Activated T-cell treated with anti-CD3 and anti-CD28 coated beads, Interleukin-2, amount 50 U/mL, for 72 hours (primary cell): ENCODE data around the gene ANKUB1. TPM values are rescaled to one million over a fixed set of nuclear protein-coding genes. Genes with fewer than 3 reads are reported as not detected.
"Not testable (repeated sequence)": the region's sequence is repeated elsewhere in the genome, so short reads cannot be mapped to it uniquely, and the experiment has no call there.

Experiments used
- ATAC-seq, 2 donors: fragments of 150-1000 bp; cut with Tn5 transposase; replicated peaks in 1 of 2; 2 replicates each; pipeline ENCODE4 v1.10.0; 2021; ENCODE audit warnings: moderate library complexity in 2 of 2, mild to moderate bottlenecking in 1 of 2
- DNase-seq, 2 donors: peaks; one replicate each; pipeline ENCODE4 v3.0.0; 2021 to 2022; ENCODE audit warnings: mixed read lengths in 1 of 2
- H3K27ac Mint-ChIP-seq: one replicate; pipeline ENCODE4 v1.8.0; 2022; ENCODE audit warnings: mild to moderate bottlenecking, moderate library complexity, mixed read lengths
- H3K27me3 Mint-ChIP-seq: one replicate; pipeline ENCODE4 v1.8.0; 2022; ENCODE audit warnings: low read depth, mixed read lengths
- H3K36me3 Mint-ChIP-seq, 2 donors: one replicate each; pipeline ENCODE4 v1.8.0; 2022; ENCODE audit warnings: mixed read lengths in 2 of 2, mild to moderate bottlenecking in 1 of 2; ENCODE audit not compliant: insufficient read depth in 2 of 2
- H3K4me1 Mint-ChIP-seq: one replicate; pipeline ENCODE4 v1.8.0; 2022; ENCODE audit warnings: low read depth, mixed read lengths
- H3K4me3 Mint-ChIP-seq, 2 donors: one replicate each; pipeline ENCODE4 v1.8.0; 2022; ENCODE audit warnings: mild to moderate bottlenecking in 2 of 2, mixed read lengths in 2 of 2, moderate library complexity in 2 of 2
- H3K9me3 Mint-ChIP-seq, 2 donors: one replicate each; pipeline ENCODE4 v1.8.0; 2022; ENCODE audit warnings: mixed read lengths in 2 of 2
- total RNA-seq, 2 donors: library from RNA; stranded (reverse); gene quantifications; one replicate each; pipeline ENCODE4 v1.2.3, GENCODE V29; 2022

The ANKUB1 gene, protein sequence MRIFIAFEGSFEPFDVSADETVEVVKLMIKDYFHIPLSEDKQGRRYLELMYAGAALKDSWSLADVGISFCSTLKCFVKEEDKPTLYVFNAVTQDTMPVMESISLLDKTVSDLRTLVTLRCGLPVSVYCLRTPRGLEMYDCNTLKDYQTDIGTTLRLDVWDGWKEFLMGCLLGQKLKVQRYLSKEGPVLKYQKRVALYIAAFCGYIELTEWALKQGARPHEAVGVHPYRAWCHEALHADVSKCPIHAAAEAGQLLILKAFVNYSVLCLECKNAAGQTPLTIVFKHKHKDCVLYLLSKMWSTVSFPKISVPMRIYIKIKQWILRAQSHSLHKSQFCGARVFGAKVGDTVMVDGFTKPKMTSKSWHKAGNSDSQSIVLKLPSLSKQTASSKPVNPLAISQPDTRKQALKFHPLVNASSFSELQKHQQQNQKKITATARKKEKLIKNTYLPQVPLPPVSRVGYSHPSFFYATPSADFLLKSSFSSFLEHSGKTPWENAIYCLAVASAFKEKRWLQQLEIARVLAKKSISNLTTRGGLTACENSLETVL
- total RNA-seq = not detected

DNA sequence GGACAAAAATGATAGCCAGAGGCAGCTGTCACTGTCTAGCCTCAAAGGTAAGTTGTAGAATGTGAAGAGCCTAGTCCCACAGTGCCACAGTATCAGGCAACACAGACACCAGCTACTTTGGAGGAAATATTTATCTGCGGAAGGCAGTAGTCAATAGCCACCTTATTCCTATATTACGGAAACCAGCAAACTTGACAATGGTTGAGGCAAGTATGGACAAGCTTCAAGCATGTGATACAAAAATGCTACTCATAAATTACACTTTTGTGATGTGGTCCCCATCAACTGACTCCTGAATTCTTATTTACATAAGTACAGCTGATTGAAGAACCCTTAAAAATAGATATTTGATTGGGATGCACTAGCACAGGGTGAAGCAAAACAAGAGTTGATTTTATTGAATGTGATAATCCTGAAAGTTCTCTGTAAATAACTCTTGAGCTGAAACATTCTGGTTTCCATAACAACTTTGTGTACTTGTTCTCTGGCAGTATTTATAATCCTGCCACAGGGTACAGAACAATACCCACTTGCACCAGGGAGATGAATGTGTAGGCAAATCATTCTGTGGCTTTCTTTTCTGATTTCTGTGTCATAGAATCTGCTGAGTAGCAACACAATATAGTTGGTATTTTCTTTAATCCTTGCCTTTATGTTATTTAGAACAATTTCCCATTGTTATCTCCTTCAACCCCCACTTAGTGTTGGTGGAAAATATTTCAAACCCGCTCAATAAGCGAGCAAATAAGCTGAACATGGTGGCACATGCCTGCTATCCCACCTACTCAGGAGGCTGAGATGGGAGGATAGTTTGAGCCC, at the start of gene ANKUB1:
ANKUB1 (minus strand) TSS at position 103 of the 819 bp plus-strand sequence. CDS start 188 bp downstream, outside the sequence.
- ATAC-seq (no peak), DNase-seq (no peak)
- H3K9me3 Mint-ChIP-seq = no peaks in the 10 kb centered on the region
- H3K4me3 Mint-ChIP-seq = no peak within 1 kb of the TSS
- no peaks in the 10 kb centered on the region for H3K36me3 Mint-ChIP-seq
- H3K4me1 Mint-ChIP-seq = no peaks in the 10 kb centered on the region
- H3K27ac Mint-ChIP-seq = no peak within 1 kb of the TSS
- peaks cover 9% of the 10 kb centered on the region for H3K27me3 Mint-ChIP-seq

DNA sequence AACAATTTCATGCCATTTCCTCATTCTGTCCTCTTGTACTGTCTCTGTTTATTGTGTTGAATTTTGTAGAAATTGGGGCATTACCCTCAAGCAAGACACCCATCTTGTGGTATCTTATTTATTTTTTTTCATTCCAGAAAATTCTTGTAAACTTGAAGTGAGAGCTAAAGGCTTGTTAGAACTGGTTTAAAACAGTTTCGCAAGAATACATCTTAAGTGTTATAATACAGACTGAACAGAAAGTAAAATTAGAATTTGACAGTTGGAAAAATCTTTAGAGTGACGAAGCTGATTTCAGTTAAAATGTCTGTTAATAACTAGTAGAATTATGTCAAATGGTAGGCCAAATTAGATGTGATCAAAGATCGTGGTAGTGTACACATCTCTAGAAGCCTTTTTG, 47.5 kb upstream of the ANKUB1 start:
- no peak for ATAC-seq
- H3K4me3 Mint-ChIP-seq = no peak overlapping the region
- DNase-seq = no peak
- no peaks in the 10 kb centered on the region for H3K27me3 Mint-ChIP-seq
- peaks cover 15% of the 10 kb centered on the region for H3K4me1 Mint-ChIP-seq
- peak overlapping the region; percentile 76 for H3K27ac Mint-ChIP-seq
- H3K36me3 Mint-ChIP-seq = peaks cover 18 to 23% of the 10 kb centered on the region in 2 donors
- peaks cover 5 to 9% of the 10 kb centered on the region in 2 donors for H3K9me3 Mint-ChIP-seq

DNA sequence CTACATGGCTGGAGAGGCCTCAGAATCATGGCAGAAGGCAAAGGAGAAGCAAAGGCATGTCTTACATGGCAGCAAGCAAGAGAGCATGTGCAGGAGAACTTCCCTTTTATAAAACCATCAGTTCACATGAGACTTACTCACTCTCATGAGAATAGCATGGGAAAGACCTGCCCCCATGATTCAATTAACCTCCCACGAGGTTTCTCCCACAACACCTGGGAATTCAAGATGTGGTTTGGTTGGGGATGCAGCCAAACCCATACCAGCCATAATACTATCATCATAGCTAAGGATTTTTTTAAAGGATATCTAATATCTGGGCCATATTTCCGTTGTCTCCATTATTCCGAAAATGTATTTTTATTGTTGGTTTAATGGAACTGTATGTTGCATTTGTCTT, 47.1 kb upstream of the ANKUB1 start:
- H3K4me1 Mint-ChIP-seq = peaks cover 15% of the 10 kb centered on the region
- peaks cover 22 to 28% of the 10 kb centered on the region in 2 donors for H3K36me3 Mint-ChIP-seq
- not testable (repeated sequence) for H3K27ac Mint-ChIP-seq, DNase-seq, H3K27me3 Mint-ChIP-seq, ATAC-seq, H3K4me3 Mint-ChIP-seq
- H3K9me3 Mint-ChIP-seq = peaks cover 9 to 13% of the 10 kb centered on the region in 2 donors

DNA sequence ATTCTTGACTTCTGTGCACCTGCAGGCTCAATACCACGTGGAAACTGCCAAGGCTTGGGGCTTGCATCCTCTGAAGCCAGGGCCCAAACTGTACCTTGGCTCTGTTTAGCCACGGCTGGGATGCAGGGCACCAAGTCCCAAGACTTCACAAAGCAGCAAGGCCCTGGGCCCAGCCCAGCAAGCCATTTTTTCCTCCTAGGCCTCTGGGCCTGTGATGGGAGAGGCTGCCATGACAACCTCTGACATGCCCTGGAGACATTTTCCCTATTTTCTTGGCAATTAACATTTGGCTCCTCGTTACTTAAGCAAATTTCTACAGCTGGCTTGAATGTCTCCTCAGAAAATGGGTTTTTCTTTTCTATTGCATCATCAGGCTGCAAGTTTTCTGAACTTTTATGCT, 46.1 kb upstream of the ANKUB1 start:
- Mint-ChIP-seq H3K4me1 (peaks cover 15% of the 10 kb centered on the region), H3K9me3 (peaks cover 13 to 14% of the 10 kb centered on the region in 2 donors), H3K36me3 (peaks cover 26 to 30% of the 10 kb centered on the region in 2 donors)
- H3K27me3 Mint-ChIP-seq, DNase-seq, H3K4me3 Mint-ChIP-seq, H3K27ac Mint-ChIP-seq, ATAC-seq: not testable (repeated sequence)

DNA sequence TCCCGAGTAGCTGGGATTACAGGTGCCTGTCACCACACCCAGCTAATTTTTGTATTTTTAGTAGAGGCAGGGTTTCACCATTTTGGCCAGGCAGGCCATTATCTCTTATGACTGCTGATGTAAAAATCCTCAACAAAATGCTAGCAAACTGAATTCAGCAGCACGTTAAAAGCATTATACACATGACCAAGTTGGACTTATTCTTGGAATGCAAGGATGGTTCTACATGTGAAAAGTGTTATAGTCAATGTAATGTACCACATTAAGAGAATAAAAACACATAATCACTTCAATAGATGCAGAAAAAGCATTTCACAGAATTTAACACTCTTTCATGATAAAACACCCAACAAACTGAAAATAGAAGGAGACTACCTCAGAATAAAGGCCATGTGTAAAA, 40.9 kb upstream of the ANKUB1 start:
- peaks cover 41 to 56% of the 10 kb centered on the region in 2 donors for H3K36me3 Mint-ChIP-seq
- no peak overlapping the region for H3K4me3 Mint-ChIP-seq
- DNase-seq (no peak), ATAC-seq (no peak)
- no peaks in the 10 kb centered on the region for H3K27me3 Mint-ChIP-seq
- H3K9me3 Mint-ChIP-seq = peaks cover 18 to 20% of the 10 kb centered on the region in 2 donors
- H3K4me1 Mint-ChIP-seq = no peaks in the 10 kb centered on the region
- no peak overlapping the region for H3K27ac Mint-ChIP-seq

DNA sequence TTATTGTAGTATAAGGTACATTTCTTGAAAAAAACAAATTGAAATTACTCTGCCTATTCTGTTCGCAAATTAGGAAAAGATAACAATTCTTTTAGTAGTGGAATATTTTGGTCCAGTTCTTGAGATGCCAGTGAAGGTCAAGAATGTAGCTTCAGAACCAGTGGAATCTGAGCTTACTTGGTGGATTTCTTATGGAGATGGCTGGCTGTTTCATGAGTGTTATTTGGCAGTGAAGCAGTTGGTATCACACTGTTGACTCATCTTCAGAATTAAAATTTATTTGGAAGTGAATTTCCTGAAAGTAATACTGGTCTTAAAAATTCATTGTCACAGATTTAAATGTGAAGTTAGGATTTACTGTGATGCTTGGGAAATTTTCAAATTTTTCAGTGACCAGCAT, 39.7 kb upstream of the ANKUB1 start:
- DNase-seq = no peak

DNA sequence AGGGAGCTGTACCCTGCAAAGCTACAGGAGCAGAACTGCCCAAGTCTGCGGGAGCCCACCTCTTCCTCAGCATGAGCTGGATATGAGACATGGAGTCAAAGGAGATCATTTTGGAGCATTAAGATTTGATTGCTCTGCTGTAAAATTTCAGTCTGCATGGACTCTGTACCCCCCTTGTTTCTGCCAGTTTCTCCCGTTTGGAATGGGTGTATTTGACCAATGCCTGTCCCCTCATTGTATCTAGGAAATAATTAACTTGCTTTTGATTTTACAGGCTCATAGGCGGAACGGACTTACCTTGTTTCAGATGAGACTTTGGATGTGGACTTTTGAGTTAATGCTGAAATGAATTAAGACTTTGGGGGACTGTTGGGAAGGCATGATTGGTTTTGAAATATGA, 39.0 kb upstream of the ANKUB1 start:
- no peak overlapping the region for H3K27ac Mint-ChIP-seq
- H3K9me3 Mint-ChIP-seq = peaks cover 14 to 15% of the 10 kb centered on the region in 2 donors
- no peaks in the 10 kb centered on the region for H3K27me3 Mint-ChIP-seq
- DNase-seq (no peak), ATAC-seq (no peak)
- no peak overlapping the region for H3K4me3 Mint-ChIP-seq
- H3K36me3 Mint-ChIP-seq = peaks cover 28 to 40% of the 10 kb centered on the region in 2 donors
- H3K4me1 Mint-ChIP-seq = no peaks in the 10 kb centered on the region

More for the DNA sequence above, 39.7 kb upstream of the ANKUB1 start:
- ATAC-seq = no peak
- no peak overlapping the region for H3K4me3 Mint-ChIP-seq
- H3K27ac Mint-ChIP-seq = no peak overlapping the region
- H3K27me3 Mint-ChIP-seq = no peaks in the 10 kb centered on the region
- H3K36me3 Mint-ChIP-seq = peaks cover 31 to 45% of the 10 kb centered on the region in 2 donors
- no peaks in the 10 kb centered on the region for H3K4me1 Mint-ChIP-seq
- peaks cover 14 to 15% of the 10 kb centered on the region in 2 donors for H3K9me3 Mint-ChIP-seq

DNA sequence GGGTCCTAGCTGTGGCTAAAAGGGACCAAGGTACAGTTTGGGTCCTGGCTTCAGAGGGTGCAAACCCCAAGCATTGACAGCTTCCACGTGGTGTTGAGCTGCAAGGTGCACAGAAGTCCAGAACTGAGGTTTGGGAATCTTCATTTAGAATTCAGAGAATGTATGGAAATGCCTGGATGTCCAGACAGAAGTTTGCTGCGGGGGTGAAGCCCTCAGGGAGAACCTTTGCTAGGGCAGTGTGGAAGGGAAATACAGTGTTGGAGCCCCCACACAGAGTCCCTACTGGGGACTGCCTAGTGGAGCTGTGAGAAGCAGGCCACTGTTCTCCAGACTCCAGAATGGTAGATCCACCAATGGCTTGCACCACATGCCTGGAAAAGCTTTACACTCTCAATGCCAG, 38.5 kb upstream of the ANKUB1 start:
- Mint-ChIP-seq H3K27me3 (no peaks in the 10 kb centered on the region), H3K4me1 (no peaks in the 10 kb centered on the region), H3K9me3 (peaks cover 13 to 14% of the 10 kb centered on the region in 2 donors), H3K4me3 (no peak overlapping the region), H3K27ac (no peak overlapping the region), H3K36me3 (peaks cover 28 to 40% of the 10 kb centered on the region in 2 donors)
- DNase-seq (no peak), ATAC-seq (no peak)

DNA sequence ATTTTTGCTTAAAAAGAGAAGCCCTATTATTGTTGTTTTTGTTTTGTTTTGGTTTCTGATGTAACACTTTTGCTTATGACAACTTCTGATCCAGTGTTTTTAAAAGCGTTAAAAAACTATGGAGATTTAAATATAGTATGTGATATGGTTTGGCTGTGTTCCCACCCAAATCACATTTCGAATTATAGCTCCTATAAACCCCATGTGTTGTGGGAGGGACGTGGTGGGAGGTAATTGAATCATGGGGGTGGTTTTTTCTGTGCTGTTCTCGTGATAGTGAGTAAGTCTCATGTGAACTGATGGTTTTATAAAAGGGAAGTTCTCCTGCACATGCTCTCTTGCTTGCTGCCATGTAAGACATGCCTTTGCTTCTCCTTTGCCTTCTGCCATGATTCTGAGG, 37.3 kb upstream of the ANKUB1 start:
- H3K36me3 Mint-ChIP-seq = peaks cover 21 to 35% of the 10 kb centered on the region in 2 donors

DNA sequence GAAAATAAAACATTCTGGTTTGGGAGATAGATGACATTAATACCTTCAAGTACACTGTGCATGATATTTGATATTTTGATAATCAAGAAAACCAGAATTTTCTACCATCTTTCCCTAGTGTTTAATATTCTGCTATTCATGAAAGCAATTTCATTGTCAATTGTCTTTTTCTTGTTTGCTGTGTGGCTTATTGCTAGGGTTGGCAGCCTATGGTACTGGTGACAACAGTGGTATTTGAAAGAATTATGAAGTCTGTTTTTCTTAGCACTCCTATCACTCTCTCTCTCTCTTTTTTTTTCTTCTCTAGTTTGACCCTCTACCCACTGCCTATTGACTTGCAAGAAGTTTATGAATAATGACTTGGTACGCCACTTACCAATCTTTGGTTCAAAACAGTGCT, 36.0 kb upstream of the ANKUB1 start:
- Mint-ChIP-seq H3K4me1 (peaks cover 7% of the 10 kb centered on the region), H3K9me3 (peaks cover 4 to 5% of the 10 kb centered on the region in 2 donors), H3K36me3 (peaks cover 14 to 29% of the 10 kb centered on the region in 2 donors), H3K4me3 (no peak overlapping the region), H3K27ac (no peak overlapping the region), H3K27me3 (no peaks in the 10 kb centered on the region)
- ATAC-seq (no peak), DNase-seq (no peak)

More for the DNA sequence above, 37.3 kb upstream of the ANKUB1 start:
- H3K4me1 Mint-ChIP-seq, H3K4me3 Mint-ChIP-seq, H3K27me3 Mint-ChIP-seq, ATAC-seq, DNase-seq, H3K27ac Mint-ChIP-seq, H3K9me3 Mint-ChIP-seq: not testable (repeated sequence)

DNA sequence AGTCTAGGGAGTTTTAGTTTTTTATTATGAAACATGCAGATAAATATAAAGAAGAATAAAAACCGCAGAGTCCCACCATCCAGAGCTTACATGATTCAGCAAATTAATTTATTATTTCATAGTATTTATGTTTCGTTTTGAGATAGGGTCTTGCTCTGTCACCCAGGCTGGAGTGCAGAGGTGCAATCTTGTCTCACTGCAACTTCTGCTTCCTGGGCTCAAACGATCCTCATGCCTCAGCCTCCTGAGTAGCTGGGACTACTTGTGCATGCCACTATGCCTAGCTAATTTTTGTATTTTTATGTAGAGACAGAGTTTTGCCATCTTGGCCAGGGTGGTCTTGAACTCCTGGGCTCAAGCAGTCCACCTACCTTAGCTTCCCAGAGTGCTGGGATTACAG, 34.3 kb upstream of the ANKUB1 start:
- Mint-ChIP-seq H3K4me1 (peaks cover 13% of the 10 kb centered on the region), H3K9me3 (peaks cover 3% of the 10 kb centered on the region in 2 donors), H3K27me3 (no peaks in the 10 kb centered on the region), H3K36me3 (peaks cover 9 to 14% of the 10 kb centered on the region in 2 donors), H3K4me3 (no peak overlapping the region), H3K27ac (no peak overlapping the region)
- DNase-seq (no peak), ATAC-seq (no peak)

DNA sequence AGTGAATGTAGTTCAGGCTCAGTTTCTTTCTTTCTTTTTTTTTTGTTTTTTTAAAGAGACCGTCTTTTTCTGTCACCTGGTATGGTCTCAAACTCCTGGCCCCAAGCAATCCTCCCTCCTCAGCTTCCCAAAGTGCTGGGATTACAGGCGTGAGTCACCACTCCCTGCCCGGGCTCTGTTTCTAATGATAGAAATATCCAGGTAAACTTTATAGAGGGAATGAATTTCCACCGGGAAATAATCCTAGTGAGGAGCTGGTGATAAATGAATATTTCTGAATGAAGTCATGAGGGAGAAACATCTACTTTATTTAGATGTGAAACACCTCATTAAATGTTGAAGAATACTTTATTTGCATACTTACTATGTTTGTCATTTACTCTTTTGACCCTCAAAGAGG, 27.8 kb upstream of the ANKUB1 start:
- no peaks in the 10 kb centered on the region for H3K9me3 Mint-ChIP-seq
- H3K4me3 Mint-ChIP-seq = no peak overlapping the region
- H3K4me1 Mint-ChIP-seq = peaks cover 54% of the 10 kb centered on the region
- H3K27me3 Mint-ChIP-seq = no peaks in the 10 kb centered on the region
- peaks cover 0 to 2% of the 10 kb centered on the region in 2 donors for H3K36me3 Mint-ChIP-seq
- ATAC-seq (no peak), DNase-seq (no peak)
- no peak overlapping the region for H3K27ac Mint-ChIP-seq

DNA sequence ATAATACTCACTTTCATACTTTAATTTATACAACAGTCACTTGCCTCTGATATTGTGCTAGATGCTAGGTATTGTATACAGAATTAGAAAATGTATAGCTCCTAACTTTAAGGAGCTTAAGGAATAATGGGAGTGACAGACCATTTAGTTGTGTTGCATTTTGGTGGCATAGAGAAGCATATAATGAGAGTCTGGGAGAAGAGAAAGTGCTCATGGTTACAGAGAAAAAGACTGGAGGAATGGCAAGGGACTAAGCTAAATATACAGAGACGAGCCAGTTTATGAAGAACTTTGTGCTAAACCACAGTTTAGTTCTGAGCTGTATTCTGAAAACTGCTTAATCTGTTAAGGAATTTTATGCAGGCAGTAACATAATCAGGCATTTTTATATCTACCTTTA, 27.1 kb upstream of the ANKUB1 start:
- Mint-ChIP-seq H3K27ac (no peak overlapping the region), H3K9me3 (no peaks in the 10 kb centered on the region), H3K4me3 (no peak overlapping the region), H3K36me3 (peaks cover 0 to 2% of the 10 kb centered on the region in 2 donors), H3K27me3 (no peaks in the 10 kb centered on the region), H3K4me1 (peaks cover 61% of the 10 kb centered on the region)
- ATAC-seq (no peak), DNase-seq (no peak)
